Head of caudate nucleus (tissue), 42 donors: ENCODE measurements around the gene HOOK2.

ENCODE experiments used
- DNase-seq, 42 donors: peaks; one replicate each; pipeline versions ENCODE4 v3.0.0 to v3.0.0-alpha.2; 2020 to 2021; ENCODE audit warnings: mixed read lengths in 7 of 42
- intact Hi-C: fragments of 100-400 bp; cut with DNase I; formaldehyde crosslinking; loops from one replicate; pipeline ENCODE4 v1.15.0; 2022

The HOOK2 gene

DNA sequence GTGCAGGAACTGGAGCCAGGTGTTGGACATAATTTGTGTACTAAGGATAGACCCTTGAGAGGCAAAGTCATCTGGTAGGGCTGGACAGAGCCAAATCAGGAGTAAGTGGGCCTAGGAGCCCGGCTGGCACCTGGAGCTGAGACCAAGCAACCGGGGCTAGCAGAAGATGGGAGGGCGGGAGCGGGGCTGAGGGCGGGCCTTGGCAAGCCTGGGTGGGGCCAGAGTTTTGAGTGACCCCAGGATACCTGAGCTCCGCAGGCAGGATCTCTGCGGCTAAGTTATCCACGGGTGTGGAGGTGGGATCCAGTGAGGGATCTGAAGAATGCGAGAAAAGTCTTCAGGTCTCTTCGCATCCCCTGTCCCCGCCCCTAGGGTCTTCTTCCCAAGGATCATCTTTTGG, 8.2 kb downstream of the HOOK2 start:
- DNase-seq = no peak
- intact Hi-C loops = loop anchor here (5.0 kb wide), 1 partner anchor 80 kb away; no protein-coding TSS in a partner anchor

DNA sequence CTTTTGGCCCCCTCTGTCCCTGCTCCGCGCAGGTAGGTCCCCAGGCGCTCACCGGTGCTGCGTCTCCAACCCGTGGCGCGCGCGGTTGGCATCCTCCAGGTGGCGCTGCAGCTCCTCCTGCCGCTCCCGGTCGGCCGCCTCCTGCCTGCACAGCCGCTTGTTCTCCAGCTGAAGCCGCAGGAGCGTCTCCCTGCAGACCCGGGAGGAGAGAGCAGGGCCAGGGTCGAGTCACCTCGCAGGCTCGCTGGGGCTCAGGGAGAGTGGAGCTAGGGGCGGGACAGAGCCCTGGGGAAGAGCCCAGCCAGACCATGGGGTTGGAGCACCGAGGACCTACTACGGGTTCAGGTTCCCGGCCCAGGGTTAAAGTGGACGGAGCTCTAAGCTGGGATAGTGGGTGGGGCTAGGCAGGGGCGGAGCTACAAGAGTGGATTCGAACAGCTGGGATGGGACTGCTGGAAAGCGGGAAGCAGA, 9.3 kb downstream of the HOOK2 start:
- intact Hi-C loops = loop anchor here (5.0 kb wide), 1 partner anchor 81 kb away; no protein-coding TSS in a partner anchor
- peak in 35 of 42 donors; percentile 65 to 93 (median 85) for DNase-seq

GRCh38 chr19:12764698-12765097, 10.7 kb downstream of the HOOK2 start:
- DNase-seq = no peak
- intact Hi-C loops = loop anchor here (5.0 kb wide), 2 partner anchors 33 to 83 kb away; no protein-coding TSS in a partner anchor

DNA sequence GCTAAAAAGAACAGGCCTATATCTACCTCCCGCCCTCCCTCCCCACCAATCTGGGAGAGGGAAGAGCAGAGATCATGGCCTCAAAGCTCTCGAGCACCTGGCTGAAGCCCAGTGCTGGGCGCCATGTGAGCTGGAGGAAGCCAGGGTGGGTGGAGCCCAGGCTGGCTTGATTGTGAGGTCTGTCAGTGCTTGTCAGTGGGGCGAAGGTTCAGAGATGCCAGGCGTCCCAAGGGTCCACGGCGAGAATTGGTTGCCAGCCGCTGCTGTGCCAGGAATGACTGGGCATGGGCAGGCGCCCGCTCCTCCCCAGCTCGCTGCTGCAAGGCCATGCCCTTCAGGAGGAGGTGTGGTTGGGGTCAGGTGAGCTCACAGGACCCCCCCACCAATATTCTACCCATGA, 12.3 kb downstream of the HOOK2 start:
- DNase-seq = no peak
- intact Hi-C loops = loop anchor here (5.0 kb wide), 1 partner anchor 34 kb away; no protein-coding TSS in a partner anchor

DNA sequence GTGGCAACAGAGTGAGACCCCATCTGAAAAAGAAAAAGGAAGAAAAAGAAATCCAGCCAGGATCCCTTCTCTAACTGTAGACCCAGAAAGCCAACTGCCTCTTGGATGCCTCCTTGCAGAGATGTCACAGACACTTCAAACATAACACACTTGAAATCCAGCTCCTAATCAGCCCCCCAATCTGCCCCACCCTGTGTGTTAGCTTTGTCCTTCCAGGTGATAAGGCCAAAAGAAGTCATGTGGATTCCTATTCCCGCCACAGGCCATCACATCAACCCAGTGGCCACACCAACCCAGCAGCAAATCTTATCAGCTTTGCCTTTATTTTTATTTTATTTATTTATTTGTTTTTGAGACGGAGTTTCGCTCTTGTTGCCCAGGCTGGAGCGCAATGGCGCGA, 15.7 kb downstream of the HOOK2 start:
- no peak for DNase-seq
- intact Hi-C loops = loop anchor here (5.0 kb wide), 1 partner anchor 38 kb away; no protein-coding TSS in a partner anchor

DNA sequence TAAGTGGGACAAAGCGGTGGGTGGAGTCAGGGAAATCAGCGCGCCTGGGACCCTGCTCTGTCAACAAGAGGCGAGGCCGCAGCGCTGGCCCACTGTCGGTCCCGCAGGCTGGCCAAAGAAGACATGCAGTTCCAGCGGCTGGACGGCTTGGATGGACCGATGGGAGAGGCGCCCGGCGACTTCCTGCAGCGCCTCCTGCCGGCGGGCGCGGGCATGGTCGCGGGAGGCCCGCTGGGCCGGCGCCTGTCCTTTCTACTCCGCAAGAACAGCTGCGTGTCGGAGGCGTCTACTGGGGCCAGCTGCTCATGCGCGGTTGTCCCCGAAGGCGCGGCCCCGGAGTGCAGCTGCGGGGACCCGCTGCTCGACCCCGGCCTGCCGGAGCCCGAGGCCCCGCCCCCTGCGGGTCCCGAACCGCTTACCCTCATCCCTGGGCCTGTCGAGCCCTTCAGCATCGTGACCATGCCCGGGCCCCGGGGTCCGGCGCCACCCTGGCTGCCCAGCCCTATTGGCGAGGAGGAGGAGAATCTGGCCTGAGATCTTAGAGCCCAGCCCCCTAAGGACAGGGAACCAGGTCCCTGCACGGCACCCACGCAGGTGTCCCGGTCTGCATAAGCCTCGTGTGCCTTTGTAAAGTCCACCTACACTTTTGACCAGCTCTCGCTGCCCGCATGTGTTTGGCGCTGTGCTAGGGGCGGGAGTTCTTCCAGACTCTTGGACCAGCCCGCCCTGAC, 17.6 kb downstream of the HOOK2 start:
- intact Hi-C loops = no loop called here
- DNase-seq = peak; percentile 29 to 84 (median 64)

DNA sequence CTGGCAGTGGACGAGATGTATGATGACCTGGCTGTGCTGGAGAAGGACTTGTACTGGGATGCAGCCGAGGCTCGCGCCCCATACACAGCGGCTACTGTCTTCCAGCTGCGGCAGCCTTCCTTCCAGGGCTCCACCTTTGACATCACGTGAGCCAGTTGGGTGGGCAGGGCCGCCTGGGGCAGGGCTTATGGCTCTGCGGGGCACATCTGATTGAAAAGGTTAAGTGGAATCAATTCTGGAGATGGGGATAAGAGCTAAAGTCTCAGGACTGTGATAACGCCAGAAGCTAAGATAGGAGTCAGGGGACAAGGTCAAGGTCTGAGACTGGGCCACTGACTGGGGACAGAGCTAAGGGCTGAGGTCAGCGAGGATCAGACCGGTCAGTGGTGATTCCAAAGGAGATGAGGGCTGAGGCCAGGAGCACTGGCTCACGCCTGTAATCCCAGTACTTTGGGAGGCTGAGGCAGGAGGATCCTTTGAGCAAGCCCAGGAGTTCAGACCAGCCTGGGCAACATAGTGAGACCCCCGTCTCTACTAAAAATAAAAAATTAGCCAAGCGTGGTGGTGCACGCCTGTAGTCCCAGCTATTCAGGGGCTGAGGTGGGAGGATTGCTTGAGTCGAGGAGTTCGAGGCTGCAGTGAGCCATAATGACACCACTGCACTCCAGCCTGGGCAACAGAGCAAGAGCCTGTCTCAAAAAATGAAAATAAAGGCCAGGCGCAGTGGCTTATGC, 19.0 kb downstream of the HOOK2 start:
- DNase-seq = no peak
- intact Hi-C loops = no loop called here

GRCh38 chr19:12754465-12755196, 20.7 kb downstream of the HOOK2 start:
- intact Hi-C loops = no loop called here
- no peak for DNase-seq

DNA sequence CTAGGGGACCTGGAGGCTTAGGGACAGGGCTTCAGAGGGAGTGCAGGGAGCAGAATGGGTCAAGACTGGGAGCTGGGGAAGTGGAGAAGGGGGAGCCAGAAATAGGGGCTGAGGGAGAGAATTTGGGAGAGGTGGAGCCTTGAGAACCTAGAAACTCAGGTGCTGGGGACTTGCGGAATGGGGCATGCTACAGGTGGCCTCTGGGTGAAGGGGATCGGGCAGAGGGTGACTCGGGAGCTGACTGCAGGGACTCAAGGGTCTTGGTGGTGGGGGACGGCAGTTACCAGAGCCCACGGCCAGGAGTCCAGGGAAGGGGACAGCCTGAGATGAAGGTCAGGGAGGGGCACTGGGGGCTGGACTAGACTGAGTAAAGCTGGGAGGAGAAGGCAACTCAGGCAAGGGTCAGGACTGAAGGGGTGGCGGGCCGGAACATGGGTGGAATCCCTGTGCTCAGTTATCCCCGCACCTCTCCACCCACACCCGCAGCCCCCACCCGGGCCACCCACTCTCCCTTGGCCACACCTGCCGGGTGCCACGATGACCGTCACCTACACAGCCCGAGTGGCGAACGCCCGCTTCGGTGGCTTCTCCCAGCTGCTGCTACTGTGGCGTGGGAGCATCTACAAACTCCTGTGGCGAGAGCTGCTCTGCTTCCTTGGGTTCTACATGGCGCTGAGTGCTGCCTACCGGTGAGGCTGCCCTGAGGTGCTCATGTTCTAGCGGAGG, 23.1 kb downstream of the HOOK2 start:
- DNase-seq = no peak
- intact Hi-C loops = no loop called here

GRCh38 chr19:12751635-12752034, 23.7 kb downstream of the HOOK2 start, which contains the start of gene BEST2:
BEST2 (plus strand) TSS chr19:12751791; CDS start chr19:12752593, 802 bp downstream.
- no peak for DNase-seq
- intact Hi-C loops = no loop called here

DNA sequence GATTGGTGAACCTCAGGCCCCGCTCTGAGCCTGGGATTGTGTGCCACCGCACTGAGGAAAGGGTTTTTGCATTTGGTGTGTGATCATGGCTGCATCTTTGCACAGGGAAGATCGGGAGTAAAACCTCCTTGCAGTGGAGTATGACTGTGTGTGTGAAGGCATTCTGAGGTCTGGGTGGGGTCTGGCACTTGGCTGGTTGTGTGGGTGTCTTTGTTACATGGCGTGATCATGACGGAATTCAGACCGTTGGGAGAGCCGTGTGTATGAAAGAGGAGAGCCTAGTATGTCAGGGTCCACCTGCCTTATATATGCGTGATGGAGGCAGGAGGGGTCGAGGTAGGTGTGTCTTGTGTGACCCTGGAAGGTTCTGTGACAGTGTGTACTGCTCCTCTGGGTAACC, 24.5 kb downstream of the HOOK2 start:
- intact Hi-C loops = no loop called here
- DNase-seq = no peak

DNA sequence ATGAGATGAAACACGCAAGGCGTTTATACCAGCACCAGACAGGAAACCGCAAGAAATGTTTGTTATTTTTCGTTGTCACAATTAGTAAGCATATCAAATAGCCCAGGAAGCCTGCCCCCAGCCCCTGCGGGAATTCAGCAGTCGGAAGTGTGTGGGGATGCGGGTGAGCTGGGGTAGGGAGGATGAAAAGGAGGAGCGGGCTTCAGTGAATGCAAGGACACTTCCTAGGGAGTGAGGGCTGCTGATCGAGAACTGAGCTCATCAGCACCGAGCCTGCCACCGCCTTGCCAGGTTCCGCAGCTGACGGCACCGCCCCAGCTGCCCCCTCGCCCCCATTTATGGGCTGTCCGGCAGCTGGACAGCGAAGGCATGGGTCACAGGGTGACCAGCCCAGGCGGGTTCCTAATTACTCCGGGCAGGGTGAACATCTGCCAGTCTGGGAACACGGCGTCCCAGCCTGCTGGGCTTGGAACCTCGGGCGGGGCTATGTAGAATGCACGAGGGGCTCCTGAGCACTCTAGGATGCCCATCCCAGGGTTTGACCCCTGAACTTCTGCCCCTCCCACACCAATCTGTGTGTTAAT, 25.3 kb downstream of the HOOK2 start:
- intact Hi-C loops = no loop called here
- DNase-seq = no peak

DNA sequence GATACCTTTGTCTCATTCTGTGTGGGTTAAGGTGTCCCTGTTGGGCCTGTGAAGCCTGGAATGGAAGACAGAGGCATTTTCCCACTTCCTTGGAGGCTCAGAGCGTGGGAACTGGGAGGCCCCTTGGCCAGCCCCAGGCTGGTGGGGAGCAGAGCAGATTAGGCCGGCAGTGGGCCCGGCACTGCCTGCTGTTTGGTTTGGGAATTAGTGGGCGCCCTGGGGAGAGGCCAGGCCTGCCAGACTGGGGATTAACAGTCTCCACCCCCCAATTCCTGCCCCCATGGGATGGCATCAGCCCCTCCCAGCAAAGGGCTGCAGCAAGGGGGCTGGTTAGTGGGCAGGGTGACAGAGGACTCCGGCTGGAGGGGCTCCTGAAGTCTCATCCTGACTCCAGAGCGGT, 26.9 kb downstream of the HOOK2 start:
- DNase-seq = no peak
- intact Hi-C loops = no loop called here

DNA sequence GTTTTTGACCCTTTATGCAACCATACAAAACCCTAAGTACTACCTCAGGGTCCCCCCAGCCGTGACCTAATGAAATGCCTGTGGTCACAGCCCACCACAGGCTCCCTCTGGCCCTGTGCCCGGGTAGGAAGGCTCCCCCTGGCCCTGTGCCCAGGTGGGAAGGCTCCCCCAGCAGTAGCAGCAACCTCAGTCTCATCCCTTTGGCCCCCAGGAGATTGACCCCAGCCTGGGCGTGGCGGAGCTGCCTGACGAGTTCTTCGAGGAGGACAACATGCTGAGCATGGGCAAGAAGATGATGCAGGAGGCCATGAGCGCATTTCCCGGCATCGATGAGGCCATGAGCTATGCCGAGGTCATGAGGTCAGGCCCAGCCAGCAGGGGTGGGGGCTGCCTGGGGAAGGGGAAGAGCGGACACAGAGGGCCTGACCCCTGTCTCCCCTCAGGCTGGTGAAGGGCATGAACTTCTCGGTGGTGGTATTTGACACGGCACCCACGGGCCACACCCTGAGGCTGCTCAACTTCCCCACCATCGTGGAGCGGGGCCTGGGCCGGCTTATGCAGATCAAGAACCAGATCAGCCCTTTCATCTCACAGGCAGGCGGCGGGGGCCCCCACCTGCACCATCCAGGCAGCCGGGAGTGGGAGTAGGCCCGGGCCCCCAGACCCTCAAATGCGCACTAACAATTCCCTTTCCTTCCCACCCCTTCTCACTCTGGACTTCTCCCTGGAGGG, 30.0 kb downstream of the HOOK2 start:
- no peak for DNase-seq
- intact Hi-C loops = no loop called here

DNA sequence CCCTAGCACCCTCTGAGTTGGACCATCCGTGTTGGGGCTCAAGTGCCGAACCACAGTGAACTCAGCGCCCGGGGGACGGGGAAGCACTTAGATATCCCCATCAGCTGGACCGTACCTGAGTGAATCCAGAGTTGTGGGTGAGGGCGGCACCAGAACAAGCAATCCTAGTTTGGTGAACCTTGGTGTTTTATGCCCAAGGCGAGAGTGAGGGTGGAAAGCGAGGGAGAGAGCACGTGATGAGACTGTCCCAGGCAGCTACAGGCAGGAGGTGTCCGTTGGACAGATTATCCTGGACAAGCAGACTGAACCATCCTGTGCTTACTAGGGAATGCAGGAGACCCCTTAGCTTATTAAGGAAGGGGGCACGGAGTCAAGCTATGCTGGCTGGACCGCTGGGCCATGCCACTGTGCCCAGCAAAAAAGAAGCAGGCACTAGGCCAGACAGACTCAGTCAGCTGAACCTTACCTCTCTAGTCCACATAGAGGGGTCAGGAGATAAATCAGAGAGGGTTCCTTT, 37.5 kb downstream of the HOOK2 start:
- DNase-seq = no peak
- intact Hi-C loops = no loop called here

GRCh38 chr19:12736995-12737834, 38.1 kb downstream of the HOOK2 start, which contains the start of gene GET3:
GET3 (plus strand) TSS chr19:12737497; CDS start chr19:12737506, 9 bp downstream.
- DNase-seq = peak; percentile 74 to 98 (median 92)
- intact Hi-C loops = no loop called here
